Measurements from ENCODE around the gene ATF6. TPM values are rescaled to one million over a fixed set of nuclear protein-coding genes. Genes with fewer than 3 reads are reported as not detected.

The ATF6 gene
- total RNA-seq, 1 donor from 2014 or later = 38.2 TPM

- H3K27me3 Mint-ChIP-seq (ENCODE audit: unreplicated experiment) = peaks cover 13% of the 10 kb centered on the region
- H3K4me1 Mint-ChIP-seq (ENCODE audit: unreplicated experiment) = peaks cover 8% of the 10 kb centered on the region
- no peak overlapping the region for H3K4me3 Mint-ChIP-seq (ENCODE audit: unreplicated experiment)
- DNase-seq (ENCODE audit: low spot score) = no peak
- no peaks in the 10 kb centered on the region for H3K9me3 Mint-ChIP-seq (ENCODE audit: unreplicated experiment)
- H3K27ac Mint-ChIP-seq (ENCODE audit: unreplicated experiment) = no peak overlapping the region
- H3K36me3 Mint-ChIP-seq (ENCODE audit: low read depth, unreplicated experiment) = no peaks in the 10 kb centered on the region
- no peak for TF ChIP-seq CTCF (IDR thresholded peaks at IDR 0.05; ENCODE audit: unreplicated experiment)
Measured at GRCh38 chr1:161730050-161730564, 36.0 kb upstream of the ATF6 start.

- H3K36me3 Mint-ChIP-seq (ENCODE audit: low read depth, unreplicated experiment) = no peaks in the 10 kb centered on the region
- TF ChIP-seq CTCF (IDR thresholded peaks at IDR 0.05; ENCODE audit: unreplicated experiment) = no peak
- no peak for DNase-seq (ENCODE audit: low spot score)
- H3K9me3 Mint-ChIP-seq (ENCODE audit: unreplicated experiment) = no peaks in the 10 kb centered on the region
- H3K4me3 Mint-ChIP-seq (ENCODE audit: unreplicated experiment) = no peak overlapping the region
- H3K27me3 Mint-ChIP-seq (ENCODE audit: unreplicated experiment) = peaks cover 7% of the 10 kb centered on the region
- H3K27ac Mint-ChIP-seq (ENCODE audit: unreplicated experiment) = no peak overlapping the region
- no peaks in the 10 kb centered on the region for H3K4me1 Mint-ChIP-seq (ENCODE audit: unreplicated experiment)
Measured at GRCh38 chr1:161731241-161731640, 34.9 kb upstream of the ATF6 start.

- DNase-seq (ENCODE audit: low spot score) = no peak
- H3K27ac Mint-ChIP-seq (ENCODE audit: unreplicated experiment) = no peak overlapping the region
- no peaks in the 10 kb centered on the region for H3K4me1 Mint-ChIP-seq (ENCODE audit: unreplicated experiment)
- peaks cover 7% of the 10 kb centered on the region for H3K27me3 Mint-ChIP-seq (ENCODE audit: unreplicated experiment)
- H3K4me3 Mint-ChIP-seq (ENCODE audit: unreplicated experiment) = no peak overlapping the region
- no peaks in the 10 kb centered on the region for H3K9me3 Mint-ChIP-seq (ENCODE audit: unreplicated experiment)
- H3K36me3 Mint-ChIP-seq (ENCODE audit: low read depth, unreplicated experiment) = no peaks in the 10 kb centered on the region
- no peak for TF ChIP-seq CTCF (IDR thresholded peaks at IDR 0.05; ENCODE audit: unreplicated experiment)
Measured at GRCh38 chr1:161731981-161732718, 34.0 kb upstream of the ATF6 start.

GRCh38 chr1:161733526-161733925 is 32.6 kb upstream of the ATF6 start:
- no peak for DNase-seq (ENCODE audit: low spot score)
- Mint-ChIP-seq H3K36me3 (ENCODE audit: low read depth, unreplicated experiment) (no peaks in the 10 kb centered on the region), H3K27me3 (ENCODE audit: unreplicated experiment) (no peaks in the 10 kb centered on the region), H3K27ac (ENCODE audit: unreplicated experiment) (no peak overlapping the region), H3K4me1 (ENCODE audit: unreplicated experiment) (no peaks in the 10 kb centered on the region), H3K4me3 (ENCODE audit: unreplicated experiment) (no peak overlapping the region), H3K9me3 (ENCODE audit: unreplicated experiment) (no peaks in the 10 kb centered on the region)
- TF ChIP-seq CTCF (IDR thresholded peaks at IDR 0.05; ENCODE audit: unreplicated experiment) = no peak

GRCh38 chr1:161735837-161736236 is 30.3 kb upstream of the ATF6 start:
- H3K27ac Mint-ChIP-seq (ENCODE audit: unreplicated experiment) = no peak overlapping the region
- no peaks in the 10 kb centered on the region for H3K36me3 Mint-ChIP-seq (ENCODE audit: low read depth, unreplicated experiment)
- H3K9me3 Mint-ChIP-seq (ENCODE audit: unreplicated experiment) = no peaks in the 10 kb centered on the region
- no peak overlapping the region for H3K4me3 Mint-ChIP-seq (ENCODE audit: unreplicated experiment)
- peaks cover 2% of the 10 kb centered on the region for H3K4me1 Mint-ChIP-seq (ENCODE audit: unreplicated experiment)
- no peak for DNase-seq (ENCODE audit: low spot score)
- no peaks in the 10 kb centered on the region for H3K27me3 Mint-ChIP-seq (ENCODE audit: unreplicated experiment)
- no peak for TF ChIP-seq CTCF (IDR thresholded peaks at IDR 0.05; ENCODE audit: unreplicated experiment)
